SK-N-SH treated with all-trans-retinoic acid at 6 μM for 48 hours (cell line): ENCODE data around the gene FBXL13.

ENCODE experiments used
- ATAC-seq: fragments of 200-7000 bp; cut with Tn5 transposase; 3 replicates; pipeline ENCODE4 v1.9.1; 2020; ENCODE audit warnings: mild to moderate bottlenecking, moderate library complexity
- BACH2 ChIP-seq: fragments of 250-450 bp; sonication (Bioruptor Pico); IDR thresholded peaks from 2 replicates; pipeline ENCODE4 v1.9.0; 2021; ENCODE audit warnings: mild to moderate bottlenecking, borderline replicate concordance
- CSDC2 ChIP-seq: fragments of 250-450 bp; sonication (Bioruptor Pico); IDR thresholded peaks from 2 replicates; pipeline ENCODE4 v1.5.0; 2020; ENCODE audit warnings: mild to moderate bottlenecking, moderate library complexity
- ESRRG ChIP-seq: fragments of 250-450 bp; sonication (Bioruptor Pico); IDR thresholded peaks from 2 replicates; pipeline ENCODE4 v1.6.1; 2021; ENCODE audit warnings: mild to moderate bottlenecking
- GLIS3 ChIP-seq: fragments of 250-450 bp; sonication (Bioruptor Pico); IDR thresholded peaks from 2 replicates; pipeline ENCODE4 v1.5.0; 2020; ENCODE audit warnings: mild to moderate bottlenecking, moderate library complexity
- ISL1 ChIP-seq: fragments of 250-450 bp; sonication (Bioruptor Pico); IDR thresholded peaks from 2 replicates; pipeline ENCODE4 v2.1.2; 2022; ENCODE audit warnings: mild to moderate bottlenecking, moderate library complexity
- OSR1 ChIP-seq: fragments of 250-450 bp; sonication (Bioruptor Pico); IDR thresholded peaks from 2 replicates; pipeline ENCODE4 v1.8.0; 2022; ENCODE audit warnings: moderate library complexity, mild to moderate bottlenecking, inconsistent platforms
- PPARA ChIP-seq: fragments of 250-450 bp; sonication (Bioruptor Pico); IDR thresholded peaks from 2 replicates; pipeline ENCODE4 v1.5.0; 2020; ENCODE audit warnings: mild to moderate bottlenecking, borderline replicate concordance
- RARB ChIP-seq: fragments of 250-450 bp; sonication (Bioruptor Pico); IDR thresholded peaks from 2 replicates; pipeline ENCODE4 v1.8.0; 2021; ENCODE audit warnings: mild to moderate bottlenecking, moderate library complexity
- SNAI2 ChIP-seq: fragments of 250-450 bp; sonication (Bioruptor Pico); IDR thresholded peaks from 2 replicates; pipeline ENCODE4 v1.5.0; 2020; ENCODE audit warnings: mild to moderate bottlenecking, moderate library complexity
- TCF4 ChIP-seq: fragments of 250-450 bp; sonication (Bioruptor Pico); IDR thresholded peaks from 2 replicates; pipeline ENCODE4 v1.8.0; 2021; ENCODE audit warnings: mild to moderate bottlenecking, moderate library complexity, borderline replicate concordance
- TOX ChIP-seq: fragments of 250-450 bp; sonication (Bioruptor Pico); IDR thresholded peaks from 2 replicates; pipeline ENCODE4 v1.8.0; 2021; ENCODE audit warnings: mild to moderate bottlenecking, moderate library complexity, borderline replicate concordance
- ZC3H10 ChIP-seq: fragments of 250-450 bp; sonication (Bioruptor Pico); IDR thresholded peaks from 2 replicates; pipeline ENCODE4 v1.5.1; 2021; ENCODE audit warnings: mild to moderate bottlenecking, moderate library complexity
- ZNF565 ChIP-seq: fragments of 450-650 bp; formaldehyde crosslinking; conservative IDR thresholded peaks from 2 replicates; pipeline ENCODE4 v1.5.0; 2020; ENCODE audit warnings: low read depth, mild to moderate bottlenecking, moderate library complexity
- ZNF70 ChIP-seq: fragments of 450-650 bp; formaldehyde crosslinking; IDR thresholded peaks from 2 replicates; pipeline ENCODE4 v1.5.0; 2020; ENCODE audit warnings: mild to moderate bottlenecking, moderate library complexity
- ZNF8 ChIP-seq: fragments of 450-650 bp; formaldehyde crosslinking; IDR thresholded peaks from 2 replicates; pipeline ENCODE4 v1.5.0; 2020; ENCODE audit warnings: mild to moderate bottlenecking, moderate library complexity
- TF ChIP-seq, protein P1 (sequence below): fragments of 250-450 bp; sonication (Bioruptor Pico); IDR thresholded peaks from 2 replicates; pipeline ENCODE4 v1.8.0; 2020; ENCODE audit warnings: mild to moderate bottlenecking, moderate library complexity, borderline replicate concordance
- TF ChIP-seq, protein P2 (sequence below): fragments of 250-450 bp; sonication (Bioruptor Pico); IDR thresholded peaks from 2 replicates; pipeline ENCODE4 v1.5.1; 2021; ENCODE audit warnings: mild to moderate bottlenecking, moderate library complexity
- TF ChIP-seq, protein P3 (sequence below): fragments of 250-450 bp; sonication (Bioruptor Pico); IDR thresholded peaks from 2 replicates; pipeline ENCODE4 v1.8.0; 2021; ENCODE audit warnings: low read depth, mild to moderate bottlenecking, moderate library complexity, borderline replicate concordance
- TF ChIP-seq, protein P4 (sequence below): fragments of 250-450 bp; sonication (Bioruptor Pico); IDR thresholded peaks from 2 replicates; pipeline ENCODE4 v1.5.0; 2020; ENCODE audit warnings: mild to moderate bottlenecking, moderate library complexity

Gene FBXL13

DNA sequence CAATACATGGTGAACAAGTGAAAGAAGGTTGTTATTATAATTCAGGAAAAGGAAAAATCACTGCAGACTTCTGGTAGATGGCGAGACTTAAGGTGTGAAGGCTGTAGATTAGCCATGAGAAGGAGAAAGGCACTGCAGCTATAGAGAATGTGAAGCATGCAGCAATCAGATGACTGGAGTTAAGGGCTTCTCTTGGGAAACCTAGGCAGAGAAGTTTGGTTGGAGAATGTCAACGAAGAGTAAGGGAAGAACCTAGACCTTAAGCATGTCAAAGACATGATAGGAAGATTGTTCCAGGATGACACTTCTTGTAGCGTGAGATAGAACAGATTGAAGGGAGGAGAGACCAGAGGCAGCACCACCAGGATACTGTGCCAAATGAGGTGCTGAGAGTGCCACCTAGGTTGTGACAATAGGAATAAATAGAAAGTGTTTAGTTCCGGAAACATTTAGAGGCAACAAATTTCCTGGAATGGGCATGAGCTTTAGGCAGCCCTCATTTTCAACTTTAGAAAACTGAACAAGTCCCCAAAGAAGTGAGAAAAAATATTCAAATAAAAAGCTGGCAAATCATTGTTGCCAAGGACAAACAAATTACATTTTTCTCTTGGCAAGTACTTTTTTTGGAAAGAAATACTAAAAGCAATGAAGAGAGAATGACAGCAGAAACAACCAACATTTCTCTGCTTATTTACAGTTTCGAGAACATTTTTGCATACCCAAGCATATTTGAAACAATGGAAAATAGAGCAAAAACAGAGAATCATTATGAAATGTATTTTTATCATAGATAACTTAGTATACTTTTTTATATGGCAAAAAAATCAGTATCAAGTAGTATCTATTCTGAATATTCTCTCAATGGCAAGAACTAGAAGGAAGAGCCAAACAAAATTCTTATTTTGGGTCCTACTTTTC is 156.9 kb downstream of the FBXL13 start:
- ATAC-seq: no peak
- no peak for TF ChIP-seq CSDC2
- no peak for TF ChIP-seq ZNF8 (CRISPR knock-in tag)
- TF ChIP-seq TOX (CRISPR knock-in tag): no peak
- TF ChIP-seq ZNF70 (CRISPR knock-in tag): no peak
- no peak for TF ChIP-seq ZNF565 (CRISPR knock-in tag)
- no peak for TF ChIP-seq TCF4 (CRISPR knock-in tag)
- TF ChIP-seq GLIS3 (CRISPR knock-in tag): no peak
- TF ChIP-seq, protein P1, sequence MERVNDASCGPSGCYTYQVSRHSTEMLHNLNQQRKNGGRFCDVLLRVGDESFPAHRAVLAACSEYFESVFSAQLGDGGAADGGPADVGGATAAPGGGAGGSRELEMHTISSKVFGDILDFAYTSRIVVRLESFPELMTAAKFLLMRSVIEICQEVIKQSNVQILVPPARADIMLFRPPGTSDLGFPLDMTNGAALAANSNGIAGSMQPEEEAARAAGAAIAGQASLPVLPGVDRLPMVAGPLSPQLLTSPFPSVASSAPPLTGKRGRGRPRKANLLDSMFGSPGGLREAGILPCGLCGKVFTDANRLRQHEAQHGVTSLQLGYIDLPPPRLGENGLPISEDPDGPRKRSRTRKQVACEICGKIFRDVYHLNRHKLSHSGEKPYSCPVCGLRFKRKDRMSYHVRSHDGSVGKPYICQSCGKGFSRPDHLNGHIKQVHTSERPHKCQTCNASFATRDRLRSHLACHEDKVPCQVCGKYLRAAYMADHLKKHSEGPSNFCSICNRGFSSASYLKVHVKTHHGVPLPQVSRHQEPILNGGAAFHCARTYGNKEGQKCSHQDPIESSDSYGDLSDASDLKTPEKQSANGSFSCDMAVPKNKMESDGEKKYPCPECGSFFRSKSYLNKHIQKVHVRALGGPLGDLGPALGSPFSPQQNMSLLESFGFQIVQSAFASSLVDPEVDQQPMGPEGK (CRISPR knock-in tag): no peak
- no peak for TF ChIP-seq OSR1 (CRISPR knock-in tag)
- TF ChIP-seq, protein P2, sequence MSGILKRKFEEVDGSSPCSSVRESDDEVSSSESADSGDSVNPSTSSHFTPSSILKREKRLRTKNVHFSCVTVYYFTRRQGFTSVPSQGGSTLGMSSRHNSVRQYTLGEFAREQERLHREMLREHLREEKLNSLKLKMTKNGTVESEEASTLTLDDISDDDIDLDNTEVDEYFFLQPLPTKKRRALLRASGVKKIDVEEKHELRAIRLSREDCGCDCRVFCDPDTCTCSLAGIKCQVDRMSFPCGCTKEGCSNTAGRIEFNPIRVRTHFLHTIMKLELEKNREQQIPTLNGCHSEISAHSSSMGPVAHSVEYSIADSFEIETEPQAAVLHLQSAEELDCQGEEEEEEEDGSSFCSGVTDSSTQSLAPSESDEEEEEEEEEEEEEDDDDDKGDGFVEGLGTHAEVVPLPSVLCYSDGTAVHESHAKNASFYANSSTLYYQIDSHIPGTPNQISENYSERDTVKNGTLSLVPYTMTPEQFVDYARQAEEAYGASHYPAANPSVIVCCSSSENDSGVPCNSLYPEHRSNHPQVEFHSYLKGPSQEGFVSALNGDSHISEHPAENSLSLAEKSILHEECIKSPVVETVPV (CRISPR knock-in tag): no peak
- TF ChIP-seq RARB (CRISPR knock-in tag): no peak

DNA sequence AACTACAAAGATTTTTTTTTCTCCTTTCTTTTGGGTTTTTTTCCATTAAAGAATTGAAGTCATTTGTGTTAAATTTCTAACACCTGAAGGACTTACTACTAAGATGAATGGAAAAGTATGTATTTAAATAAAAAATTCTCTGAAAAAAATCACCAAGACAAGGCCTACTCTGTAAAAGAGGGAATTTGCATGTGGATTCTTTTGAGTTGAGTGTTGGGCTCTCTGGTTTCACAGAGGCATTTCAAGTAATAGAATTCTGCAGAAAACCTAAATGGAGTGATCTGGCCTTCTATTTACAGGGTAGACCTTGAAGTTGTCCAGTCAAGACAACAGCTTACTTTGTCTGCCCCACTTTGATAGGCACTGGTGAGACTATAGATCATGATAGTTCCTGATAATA is 157.7 kb downstream of the FBXL13 start:
- TF ChIP-seq ZC3H10 (CRISPR knock-in tag): no peak
- TF ChIP-seq, protein P3, sequence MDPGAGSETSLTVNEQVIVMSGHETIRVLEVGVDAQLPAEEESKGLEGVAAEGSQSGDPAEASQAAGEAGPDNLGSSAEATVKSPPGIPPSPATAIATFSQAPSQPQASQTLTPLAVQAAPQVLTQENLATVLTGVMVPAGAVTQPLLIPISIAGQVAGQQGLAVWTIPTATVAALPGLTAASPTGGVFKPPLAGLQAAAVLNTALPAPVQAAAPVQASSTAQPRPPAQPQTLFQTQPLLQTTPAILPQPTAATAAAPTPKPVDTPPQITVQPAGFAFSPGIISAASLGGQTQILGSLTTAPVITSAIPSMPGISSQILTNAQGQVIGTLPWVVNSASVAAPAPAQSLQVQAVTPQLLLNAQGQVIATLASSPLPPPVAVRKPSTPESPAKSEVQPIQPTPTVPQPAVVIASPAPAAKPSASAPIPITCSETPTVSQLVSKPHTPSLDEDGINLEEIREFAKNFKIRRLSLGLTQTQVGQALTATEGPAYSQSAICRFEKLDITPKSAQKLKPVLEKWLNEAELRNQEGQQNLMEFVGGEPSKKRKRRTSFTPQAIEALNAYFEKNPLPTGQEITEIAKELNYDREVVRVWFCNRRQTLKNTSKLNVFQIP (CRISPR knock-in tag): no peak
- TF ChIP-seq, protein P2 (CRISPR knock-in tag): no peak
- no peak for TF ChIP-seq BACH2 (CRISPR knock-in tag)
- TF ChIP-seq ISL1 (CRISPR knock-in tag): no peak
- no peak for TF ChIP-seq GLIS3 (CRISPR knock-in tag)
- no peak for TF ChIP-seq TCF4 (CRISPR knock-in tag)
- TF ChIP-seq SNAI2 (CRISPR knock-in tag): no peak
- no peak for TF ChIP-seq RARB (CRISPR knock-in tag)
- no peak for TF ChIP-seq PPARA
- no peak for TF ChIP-seq ZNF8 (CRISPR knock-in tag)
- no peak for TF ChIP-seq ESRRG (CRISPR knock-in tag)
- peak; percentile 45 for ATAC-seq

DNA sequence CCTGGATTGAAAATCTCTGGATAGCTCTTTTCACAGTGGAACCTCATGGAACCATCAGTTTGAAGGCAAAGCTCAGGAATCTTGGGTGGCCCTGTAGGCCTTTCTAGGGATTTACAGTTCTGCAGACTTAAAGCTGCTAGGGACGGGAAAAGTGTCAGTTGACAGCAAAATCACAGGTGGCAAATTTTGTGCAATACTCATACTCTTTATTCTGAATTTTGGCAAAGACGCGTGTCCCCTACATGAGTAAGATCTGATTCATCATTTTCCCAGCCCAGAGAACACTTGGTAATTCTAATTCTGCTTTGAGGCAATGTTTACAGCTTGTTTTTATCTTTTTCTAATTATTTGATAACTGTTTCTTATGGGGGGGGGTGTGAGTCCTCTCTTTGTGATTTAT is 158.2 kb downstream of the FBXL13 start:
- ATAC-seq: peak; percentile 13; the same call in 2 of the 3 replicates
- TF ChIP-seq, protein P4, sequence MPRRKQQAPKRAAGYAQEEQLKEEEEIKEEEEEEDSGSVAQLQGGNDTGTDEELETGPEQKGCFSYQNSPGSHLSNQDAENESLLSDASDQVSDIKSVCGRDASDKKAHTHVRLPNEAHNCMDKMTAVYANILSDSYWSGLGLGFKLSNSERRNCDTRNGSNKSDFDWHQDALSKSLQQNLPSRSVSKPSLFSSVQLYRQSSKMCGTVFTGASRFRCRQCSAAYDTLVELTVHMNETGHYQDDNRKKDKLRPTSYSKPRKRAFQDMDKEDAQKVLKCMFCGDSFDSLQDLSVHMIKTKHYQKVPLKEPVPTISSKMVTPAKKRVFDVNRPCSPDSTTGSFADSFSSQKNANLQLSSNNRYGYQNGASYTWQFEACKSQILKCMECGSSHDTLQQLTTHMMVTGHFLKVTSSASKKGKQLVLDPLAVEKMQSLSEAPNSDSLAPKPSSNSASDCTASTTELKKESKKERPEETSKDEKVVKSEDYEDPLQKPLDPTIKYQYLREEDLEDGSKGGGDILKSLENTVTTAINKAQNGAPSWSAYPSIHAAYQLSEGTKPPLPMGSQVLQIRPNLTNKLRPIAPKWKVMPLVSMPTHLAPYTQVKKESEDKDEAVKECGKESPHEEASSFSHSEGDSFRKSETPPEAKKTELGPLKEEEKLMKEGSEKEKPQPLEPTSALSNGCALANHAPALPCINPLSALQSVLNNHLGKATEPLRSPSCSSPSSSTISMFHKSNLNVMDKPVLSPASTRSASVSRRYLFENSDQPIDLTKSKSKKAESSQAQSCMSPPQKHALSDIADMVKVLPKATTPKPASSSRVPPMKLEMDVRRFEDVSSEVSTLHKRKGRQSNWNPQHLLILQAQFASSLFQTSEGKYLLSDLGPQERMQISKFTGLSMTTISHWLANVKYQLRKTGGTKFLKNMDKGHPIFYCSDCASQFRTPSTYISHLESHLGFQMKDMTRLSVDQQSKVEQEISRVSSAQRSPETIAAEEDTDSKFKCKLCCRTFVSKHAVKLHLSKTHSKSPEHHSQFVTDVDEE: no peak
- TF ChIP-seq SNAI2 (CRISPR knock-in tag) (no peak), CSDC2 (no peak)
- TF ChIP-seq, all 23 proteins: peak for 0
